SH-SY5Y (cell line): ENCODE measurements around the gene DIP2C.
A peak's percentile ranks its signal among the peaks of the same experiment; 100 is the strongest.

Experiments
- GATA2 ChIP-seq: IDR thresholded peaks from 2 replicates; pipeline ENCODE4 v1.6.1; 2011; ENCODE audit warnings: mild to moderate bottlenecking, low read depth, low read length
- GATA3 ChIP-seq: IDR thresholded peaks from 2 replicates; pipeline ENCODE4 v1.6.1; 2011; ENCODE audit warnings: low read depth, mild to moderate bottlenecking, low read length, moderate library complexity

DIP2C gene

DNA sequence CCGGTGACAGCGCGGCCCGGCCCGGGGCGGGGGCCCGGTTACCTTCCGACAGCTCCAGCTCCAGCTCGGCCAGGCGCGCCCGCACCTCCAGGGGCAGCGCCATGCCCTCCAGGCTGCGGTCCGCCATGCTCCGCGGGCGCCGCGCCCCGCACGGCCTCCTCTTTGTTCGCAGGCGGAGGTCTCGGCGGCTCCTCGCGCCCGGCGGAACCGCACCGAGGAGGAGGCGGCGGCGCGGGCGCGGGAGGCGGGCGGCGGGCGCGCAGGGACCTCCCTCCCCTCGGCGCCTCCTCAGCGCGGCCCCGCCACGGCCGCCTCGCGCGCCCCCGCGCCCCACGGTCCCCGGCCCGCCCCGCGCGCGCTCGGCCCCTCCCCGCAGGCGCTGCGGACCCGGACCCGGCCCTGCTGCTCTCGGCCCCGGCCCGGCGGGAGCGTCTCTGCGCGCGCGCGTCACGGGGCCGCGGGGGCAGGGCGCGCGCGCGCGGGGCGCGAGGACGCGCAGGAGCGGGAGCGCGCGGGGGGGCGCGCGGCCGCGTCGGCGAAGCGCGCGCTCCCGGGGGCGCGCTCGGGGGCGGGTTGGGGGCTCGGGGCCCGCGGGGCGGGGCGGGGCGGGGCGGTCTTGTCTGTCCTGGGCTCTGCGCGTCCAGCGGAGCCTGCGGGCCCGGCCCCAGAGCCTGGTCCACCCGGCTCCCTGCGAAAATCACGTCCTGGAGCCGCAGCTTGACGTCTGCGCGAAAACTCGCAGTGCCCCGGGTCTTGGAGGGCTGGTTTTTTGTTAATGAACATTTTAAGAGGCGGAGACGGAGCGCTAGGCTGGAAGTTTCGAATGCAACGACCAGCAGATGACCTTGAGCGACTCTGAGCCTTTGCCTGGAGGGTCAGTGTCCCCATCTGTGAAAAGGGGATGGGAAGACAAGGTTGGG is at the start of gene DIP2C:
Gene DIP2C, minus strand, starts transcription at position 217 of the 920 bp plus-strand sequence. Its CDS starts 90 bp downstream, at position 127.
- TF ChIP-seq GATA2 (no peak), GATA3 (no peak)

- TF ChIP-seq GATA3 (0 out of 2 replicates have a peak, but pooled peaks have one; percentile 11), GATA2 (peak; percentile 21; the same call in 1 of the 2 replicates)
Observed at GRCh38 chr10:734481-734880, 45.0 kb upstream of the DIP2C start.

DNA sequence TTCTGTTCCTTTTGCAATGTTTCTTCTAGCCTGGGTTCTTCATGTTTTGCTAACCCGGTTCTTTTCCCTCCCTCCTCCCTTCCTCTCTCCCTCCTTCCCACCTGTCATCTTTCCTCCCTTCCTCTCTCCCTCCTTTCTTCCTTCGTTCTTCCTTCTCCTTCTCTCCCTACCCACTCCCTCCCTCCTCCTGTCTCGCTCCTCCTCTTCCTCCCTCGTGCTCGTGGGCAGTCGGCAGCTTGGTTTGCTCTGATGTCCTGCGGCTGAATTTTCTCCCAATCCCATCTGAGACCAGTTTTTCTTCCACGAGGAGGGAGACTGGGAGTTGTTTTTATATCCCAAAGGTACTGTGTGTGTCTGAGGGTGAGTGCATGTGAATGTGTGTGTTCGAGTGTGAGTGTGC is 43.6 kb upstream of the DIP2C start:
- TF ChIP-seq GATA3, result no peak
- no peak for TF ChIP-seq GATA2

GRCh38 chr10:729213-729612 is 39.7 kb upstream of the DIP2C start:
- TF ChIP-seq GATA2 (no peak), GATA3 (no peak)

- TF ChIP-seq GATA3, result no peak
- TF ChIP-seq GATA2, result no peak
Observed at GRCh38 chr10:728603-729002, 39.1 kb upstream of the DIP2C start.

GRCh38 chr10:727162-727790 is 37.8 kb upstream of the DIP2C start:
- TF ChIP-seq GATA3, result no peak
- TF ChIP-seq GATA2, result no peak

GRCh38 chr10:725786-726185 is 36.3 kb upstream of the DIP2C start:
- TF ChIP-seq GATA3, result no peak

DNA sequence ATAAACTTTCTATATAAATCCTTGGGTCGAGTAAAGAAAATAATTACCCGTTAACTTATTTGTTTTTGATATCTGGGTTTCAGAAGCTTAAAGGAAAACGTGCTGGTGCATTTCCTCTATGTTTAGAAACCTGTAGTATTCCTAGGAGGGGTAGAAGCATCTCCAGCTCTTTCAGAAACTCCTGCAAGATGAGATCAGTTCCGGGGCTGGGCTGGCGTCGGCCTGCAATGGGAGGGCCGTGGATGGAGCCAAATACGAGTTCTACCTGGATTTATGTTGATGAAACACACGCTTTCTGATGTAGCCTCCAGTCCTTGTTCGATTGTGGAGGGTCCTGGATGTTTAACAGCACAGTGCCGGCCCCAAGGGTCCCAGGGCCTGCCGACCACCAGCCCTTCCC is 35.8 kb upstream of the DIP2C start:
- TF ChIP-seq GATA2 (no peak), GATA3 (no peak)

DNA sequence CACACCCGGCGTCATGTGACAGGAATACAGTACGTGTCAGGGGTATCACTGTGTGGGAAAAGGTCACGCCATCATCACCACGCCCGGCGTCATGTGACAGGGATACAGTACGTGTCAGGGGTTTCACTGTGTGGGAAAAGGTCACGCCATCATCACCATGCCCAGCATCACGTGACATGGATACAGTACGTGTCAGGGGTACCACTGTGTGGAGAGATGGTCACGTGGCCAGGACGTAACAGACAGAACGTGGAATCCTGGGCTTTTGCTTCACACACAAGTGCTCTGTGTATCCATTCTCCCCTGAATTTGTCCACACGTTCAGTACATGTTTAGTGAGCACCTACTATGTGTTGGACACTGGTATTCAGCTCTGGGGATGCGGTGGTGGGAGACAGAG is 34.5 kb upstream of the DIP2C start:
- TF ChIP-seq GATA2 (no peak), GATA3 (no peak)

DNA sequence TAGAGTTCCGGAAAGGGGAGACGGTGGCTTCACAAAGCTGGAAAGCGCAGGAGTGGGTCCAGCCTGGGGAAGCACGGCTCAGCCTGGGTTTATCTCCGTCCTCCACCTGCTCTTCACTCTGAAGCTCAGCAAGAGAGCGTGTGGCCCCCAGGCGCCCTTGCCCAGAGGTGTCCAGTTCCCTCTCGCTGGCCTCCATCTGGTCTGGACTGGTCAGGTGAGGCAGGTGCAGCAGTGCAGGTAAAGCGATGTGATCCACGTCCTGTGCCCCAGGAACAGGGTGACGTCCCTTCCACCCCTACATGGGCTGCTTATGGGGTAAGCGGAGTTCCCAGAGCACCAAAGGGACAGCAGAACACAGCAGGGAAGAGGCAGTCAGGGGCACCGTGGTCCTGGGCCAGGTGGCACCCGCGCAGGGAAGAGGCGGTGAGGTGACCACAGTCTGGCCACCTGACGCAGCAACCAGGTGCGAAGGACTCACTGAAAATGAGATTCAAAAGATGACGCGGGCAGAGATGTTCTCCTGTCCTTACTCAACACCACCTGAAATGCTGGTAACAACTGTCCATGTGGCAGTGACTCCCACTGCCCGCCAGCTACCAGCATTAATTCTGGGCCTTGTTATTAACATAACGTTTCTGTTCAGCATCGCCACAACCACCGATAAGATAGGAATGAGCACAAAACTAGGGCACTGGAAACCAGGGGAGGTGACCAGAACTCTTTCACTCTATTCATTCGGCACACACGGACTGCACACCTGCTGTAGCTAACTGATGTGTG is 33.0 kb upstream of the DIP2C start:
- no peak for TF ChIP-seq GATA2
- TF ChIP-seq GATA3, result no peak

- TF ChIP-seq GATA3, result no peak
- no peak for TF ChIP-seq GATA2
Observed at GRCh38 chr10:718143-718700, 28.8 kb upstream of the DIP2C start.

GRCh38 chr10:717458-717857 is 28.0 kb upstream of the DIP2C start:
- TF ChIP-seq GATA2 (no peak), GATA3 (no peak)

GRCh38 chr10:716821-717220 is 27.4 kb upstream of the DIP2C start:
- TF ChIP-seq GATA3, result no peak
- no peak for TF ChIP-seq GATA2

DNA sequence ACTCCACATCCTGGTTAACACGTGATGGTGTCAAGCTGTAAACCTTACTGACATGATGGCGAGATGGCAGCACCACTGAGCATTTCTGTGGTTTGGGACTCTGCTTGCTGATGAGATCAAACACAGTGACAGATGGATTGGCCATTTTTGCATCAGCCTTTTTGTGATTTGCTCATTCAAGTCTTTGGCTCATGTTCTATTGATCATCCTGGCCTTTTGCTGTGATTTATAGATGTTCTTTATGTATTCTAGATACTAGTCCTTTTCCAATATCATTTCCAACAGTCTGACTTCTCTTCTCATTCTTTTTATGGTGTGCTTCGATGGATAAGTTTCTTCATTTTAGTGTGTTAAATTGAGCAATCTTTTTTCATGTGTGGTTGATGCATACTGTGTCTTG is 24.7 kb upstream of the DIP2C start:
- TF ChIP-seq GATA2, result no peak
- no peak for TF ChIP-seq GATA3
